Left cardiac atrium (tissue), 4 donors: ENCODE data around the gene SUGCT. TPM values are rescaled to one million over a fixed set of nuclear protein-coding genes. Genes with fewer than 3 reads are reported as not detected.
"Not testable (repeated sequence)": the region's sequence is repeated elsewhere in the genome, so short reads cannot be mapped to it uniquely, and the experiment has no call there.

ENCODE experiments used
- ATAC-seq, 2 donors: fragments of 200-7000 bp; cut with Tn5 transposase; one replicate each; pipeline ENCODE4 v1.9.1; 2020; ENCODE audit warnings: mild to moderate bottlenecking in 2 of 2, moderate library complexity in 2 of 2
- DNase-seq: peaks from one replicate; pipeline ENCODE4 v3.0.0-alpha.2; 2020
- intact Hi-C, 2 donors: fragments of 100-400 bp; cut with DNase I; formaldehyde crosslinking; loops; one replicate each; pipeline versions ENCODE4 v1.14.1 to v1.15.1; 2022 to 2023
- long read RNA-seq: library from polyadenylated mRNA; unstranded; transcript quantifications from one replicate; pipeline ENCODE4 v2.0.0, GENCODE V29; 2021
- total RNA-seq, 2 donors: library from RNA; stranded (reverse); fragmentation: NEBNext Ultra II Directional; extraction: Animal tissue kit (Norgen Biotek cat#: 25700); gene quantifications; one replicate each; pipeline ENCODE4 v1.2.1, GENCODE V29; 2021
- donor health status: DM: no; HTN: yes; CAD: no.
- donor health status: DM: no; HTN: yes; CAD: no; lungs with severe emphysema.
- donor health status: DM: yes; HTN: yes; CAD: no.
- donor health status: Dilated cardiomyopathy.

The SUGCT gene
- total RNA-seq = 1 to 10 TPM; 4.1 to 4.4 TPM
- long read RNA-seq, partial matches to known transcripts = 0 of 2 reads
- long read RNA-seq, other reads (novel, unspliced or antisense) = 1 of 2 reads

DNA sequence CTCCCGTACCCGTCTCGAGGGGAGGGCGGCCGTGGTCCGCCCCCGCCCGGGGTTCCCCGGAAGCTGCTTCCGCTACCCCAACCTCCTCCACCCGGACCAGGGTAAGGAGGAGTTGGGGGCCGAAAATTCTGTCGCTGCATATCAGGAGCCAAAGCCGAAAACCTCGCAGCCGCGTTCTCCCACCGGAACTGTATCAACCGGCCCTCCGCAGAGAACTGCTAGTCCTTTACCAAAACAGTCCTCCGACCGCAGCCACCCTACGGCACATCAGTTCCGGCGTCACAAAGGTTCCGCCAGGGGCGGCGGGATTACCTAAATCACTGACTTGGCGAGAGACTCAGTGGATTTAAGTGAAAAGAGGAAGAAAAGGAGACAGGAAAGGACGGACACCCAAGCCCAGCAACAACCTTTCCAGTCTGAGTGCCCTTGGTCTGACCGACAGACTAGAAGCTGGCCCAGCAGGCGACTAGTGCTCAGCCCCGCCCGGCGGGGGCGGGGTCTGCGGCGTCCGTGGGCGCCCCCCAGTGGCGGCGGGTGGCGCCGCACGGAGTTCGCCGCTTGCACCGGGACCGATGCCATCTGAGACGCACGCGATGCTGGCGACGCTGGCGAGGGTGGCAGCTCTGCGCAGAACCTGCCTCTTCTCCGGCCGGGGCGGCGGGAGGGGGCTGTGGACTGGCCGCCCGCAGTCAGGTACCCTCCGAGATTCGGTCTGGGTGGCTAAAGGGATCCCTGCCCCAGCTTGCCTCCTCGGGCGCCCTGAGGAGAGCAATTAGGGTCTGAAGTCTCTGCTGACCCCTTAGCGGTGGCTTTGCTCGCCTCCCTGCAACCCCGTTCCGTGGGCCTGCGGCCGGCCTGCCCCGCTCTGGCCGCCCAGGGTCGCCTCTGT, at the start of gene SUGCT, which contains the start of gene MPLKIP:
TSS of gene SUGCT (plus strand) at position 578 of the 889 bp plus-strand sequence.
TSS of gene MPLKIP (minus strand) at position 195 of the 889 bp plus-strand sequence. CDS start at position 140, 55 bp downstream.
- peak; percentile 87 for DNase-seq
- ATAC-seq = peak; percentile 96 to 97
- intact Hi-C loops = loop anchor here in 1 of 2 donors (5.0 kb wide), 1 partner anchor 237 kb away; no protein-coding TSS in a partner anchor

DNA sequence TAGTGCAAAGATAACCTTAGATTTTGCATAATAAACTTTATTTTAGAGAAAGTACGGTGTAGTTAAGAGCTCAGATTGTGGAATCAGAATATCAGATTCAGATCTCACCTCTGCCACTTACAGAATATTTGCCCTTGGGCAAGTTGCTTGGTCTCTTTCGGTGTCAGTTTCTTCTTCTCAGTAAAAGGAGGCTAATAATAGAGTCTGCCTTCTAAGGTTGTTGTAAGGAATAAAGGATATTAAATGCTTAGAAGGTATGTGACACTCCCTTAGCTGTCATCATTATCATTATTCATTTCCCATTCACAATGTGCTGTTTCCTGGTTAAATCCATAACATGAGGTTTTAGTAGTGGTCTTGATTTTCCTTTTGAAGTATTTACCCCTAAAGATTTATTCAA, 42.6 kb upstream of the SUGCT start:
- ATAC-seq = no peak

DNA sequence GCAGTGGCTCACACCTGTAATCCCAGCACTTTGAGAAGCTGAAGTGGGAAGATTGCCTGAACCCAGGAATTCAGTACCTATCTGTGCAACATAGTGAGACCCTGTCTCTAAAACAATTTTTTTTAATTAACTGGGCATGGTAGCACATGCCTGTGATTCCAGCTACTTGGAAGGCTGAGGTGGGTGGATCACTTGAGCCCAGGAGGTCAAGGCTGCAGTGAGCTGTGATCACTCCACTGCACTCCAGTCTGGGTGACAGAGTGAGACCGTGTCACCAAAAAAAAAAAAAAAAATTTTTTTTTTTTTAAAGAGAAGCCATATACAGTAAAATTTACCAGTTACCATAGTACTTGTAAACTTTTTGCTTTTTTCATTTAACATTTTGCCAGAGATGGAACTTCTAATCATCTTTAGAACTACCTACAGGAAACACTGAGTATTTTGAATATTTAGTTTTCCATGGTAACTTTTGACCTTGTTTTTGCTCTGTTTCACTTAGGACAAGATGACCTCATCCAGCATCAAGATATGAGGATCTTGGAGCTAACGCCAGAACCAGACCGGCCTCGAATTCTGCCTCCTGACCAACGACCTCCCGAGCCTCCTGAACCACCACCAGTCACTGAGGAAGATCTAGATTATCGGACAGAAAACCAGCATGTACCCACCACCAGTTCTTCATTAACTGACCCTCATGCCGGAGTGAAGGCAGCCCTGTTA, 41.0 kb upstream of the SUGCT start:
- DNase-seq = no peak

More for the DNA sequence above, 42.6 kb upstream of the SUGCT start:
- no peak for DNase-seq
- intact Hi-C loops = no loop called here

DNA sequence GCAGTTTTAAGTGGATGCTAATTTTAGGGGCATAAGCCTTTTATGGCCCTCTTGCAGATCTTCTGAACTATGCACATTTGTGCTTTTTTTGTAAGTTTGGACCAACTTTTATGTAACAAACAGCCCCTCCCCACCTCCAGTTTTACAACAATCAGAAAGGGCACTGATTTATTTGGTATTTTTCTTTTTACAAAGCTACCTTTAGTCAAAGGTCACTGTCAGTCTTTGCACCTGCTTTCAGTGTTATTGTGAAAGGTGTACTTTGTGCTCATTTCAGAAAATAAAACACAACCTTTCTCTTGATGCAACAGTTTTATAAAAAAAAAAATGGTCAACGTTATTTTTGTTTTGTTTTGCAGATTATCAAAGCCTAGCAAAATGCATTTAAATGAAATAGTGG, 39.6 kb upstream of the SUGCT start:
- ATAC-seq = no peak
- no peak for DNase-seq
- intact Hi-C loops = no loop called here

More for the DNA sequence above, 41.0 kb upstream of the SUGCT start:
- ATAC-seq = no peak
- intact Hi-C loops = no loop called here

DNA sequence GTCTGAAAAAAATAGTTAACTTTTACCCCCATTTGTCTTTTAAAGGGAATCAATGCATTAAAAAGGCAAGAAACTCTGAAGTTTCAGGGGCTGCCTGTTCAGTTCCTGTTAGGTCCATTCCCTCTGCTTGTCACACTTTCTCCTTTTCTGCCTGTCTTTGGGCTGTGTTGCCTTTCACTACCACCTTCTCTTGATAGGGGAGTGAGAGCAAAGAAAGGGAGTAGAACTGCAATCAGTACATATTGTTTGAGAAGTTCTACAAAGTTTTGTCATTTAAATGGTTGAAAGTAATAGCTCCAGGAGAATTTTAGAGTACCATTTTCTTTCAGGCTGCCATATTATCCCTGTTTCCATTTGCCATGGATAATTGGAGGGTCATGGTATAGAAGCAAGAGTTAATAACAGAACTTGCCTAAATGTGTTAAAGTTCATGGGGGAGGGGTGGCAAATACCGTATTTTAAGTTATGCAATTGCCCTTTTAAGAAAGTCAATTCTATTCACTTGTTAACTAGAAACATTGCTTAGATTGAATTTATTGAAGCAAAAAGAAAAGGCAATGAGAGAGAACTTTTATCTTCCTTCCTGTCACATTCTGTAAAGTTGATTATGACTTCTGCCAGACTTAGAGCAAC, 39.0 kb upstream of the SUGCT start:
- intact Hi-C loops = no loop called here
- ATAC-seq = no peak
- no peak for DNase-seq

DNA sequence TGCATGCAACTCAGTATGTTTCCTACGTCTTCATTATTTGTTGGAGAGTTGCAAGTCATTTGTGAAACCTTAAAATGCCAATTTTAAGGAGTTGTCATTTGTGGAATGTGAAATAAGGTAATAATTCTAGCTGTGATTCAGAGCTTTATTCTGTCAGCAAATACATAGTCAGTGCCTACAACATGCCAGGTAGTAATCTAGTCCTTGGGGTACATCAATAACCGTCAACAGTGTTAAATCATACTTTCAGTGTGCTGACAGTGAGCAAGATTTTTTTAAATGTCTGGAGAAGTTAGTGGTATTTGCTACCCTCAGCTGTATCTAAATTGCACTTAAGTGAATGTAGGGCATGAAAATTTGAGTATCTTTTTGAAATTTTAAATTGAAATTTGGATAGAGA, 37.1 kb upstream of the SUGCT start:
- DNase-seq (no peak), ATAC-seq (no peak)
- intact Hi-C loops = no loop called here

DNA sequence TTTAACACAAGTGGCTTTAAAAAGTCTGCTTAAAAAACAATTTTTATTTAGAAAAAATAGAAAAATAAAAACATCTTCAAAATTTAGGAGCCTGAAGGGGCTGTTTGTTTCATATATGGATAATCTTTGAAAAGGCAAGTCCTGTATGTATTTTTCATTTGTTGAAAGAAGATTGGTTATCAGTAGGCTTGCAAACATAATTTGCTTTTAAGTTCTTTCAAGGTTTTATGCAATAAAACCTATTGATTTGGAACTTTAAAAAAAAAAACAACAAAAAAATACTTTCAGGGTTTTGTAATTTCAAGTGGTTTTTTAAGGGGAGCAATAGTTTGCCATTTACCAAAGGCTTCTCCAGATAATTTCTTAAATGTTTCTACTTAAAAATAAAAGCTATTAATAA, 36.0 kb upstream of the SUGCT start:
- intact Hi-C loops = no loop called here
- ATAC-seq = no peak
- DNase-seq = no peak

DNA sequence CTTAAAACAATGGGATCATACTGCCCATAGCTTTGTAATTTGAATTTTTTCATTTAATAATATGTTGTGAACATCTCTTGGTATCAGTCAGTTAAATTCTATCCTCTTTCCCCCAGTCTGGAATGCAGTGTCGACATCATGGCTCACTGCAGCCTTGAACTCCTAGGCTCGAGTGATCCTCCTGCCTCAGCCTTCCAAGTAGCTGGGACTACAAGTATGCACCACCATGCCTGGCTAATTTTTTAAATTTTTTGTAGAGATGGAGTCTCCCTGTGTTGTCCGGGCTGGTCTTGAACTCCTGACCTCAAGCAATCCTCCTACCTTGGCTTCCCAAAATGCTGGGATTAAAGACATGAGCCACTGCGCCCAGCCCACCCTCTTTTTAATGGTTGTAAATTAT, 35.0 kb upstream of the SUGCT start:
- intact Hi-C loops = no loop called here
- ATAC-seq (no peak), DNase-seq (no peak)

DNA sequence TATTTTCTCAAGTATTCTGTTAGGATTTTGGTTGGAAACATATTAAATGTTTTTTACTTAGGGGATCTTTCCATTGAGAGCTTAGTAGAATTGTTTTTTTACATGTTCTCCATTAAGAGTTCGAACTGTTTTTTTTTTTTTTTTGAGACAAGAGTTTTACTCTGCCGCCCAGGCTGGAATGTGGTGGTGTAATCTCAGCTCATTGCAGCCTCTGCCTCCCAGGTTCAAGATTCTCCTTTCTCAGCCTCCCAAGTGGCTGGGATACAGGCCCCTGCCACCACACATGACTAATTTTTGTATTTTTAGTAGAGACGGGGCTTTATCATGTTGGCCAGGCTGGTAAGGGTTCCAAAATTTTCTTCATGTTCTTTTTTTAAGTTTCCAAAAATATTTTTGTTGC, 33.6 kb upstream of the SUGCT start:
- intact Hi-C loops = no loop called here
- DNase-seq = no peak
- ATAC-seq = no peak

DNA sequence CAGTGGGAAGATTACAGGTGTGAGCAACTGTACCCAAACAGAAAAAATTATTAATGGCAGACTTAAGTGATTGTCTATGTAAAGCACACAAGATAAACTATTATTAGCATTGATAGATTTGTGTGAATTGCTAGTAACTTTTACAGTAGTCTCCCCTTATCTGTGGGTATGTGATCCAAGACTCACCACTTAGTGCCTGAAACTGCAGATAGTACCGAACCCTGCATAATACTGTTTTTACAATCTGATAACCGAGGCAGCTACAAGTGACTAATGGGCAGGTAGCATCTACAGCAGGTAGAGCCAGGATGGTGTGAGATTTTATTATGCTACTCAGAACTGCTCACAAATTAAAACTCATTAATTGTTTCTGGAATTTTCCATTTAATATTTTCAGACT, 31.9 kb upstream of the SUGCT start:
- DNase-seq (no peak), ATAC-seq (no peak)
- intact Hi-C loops = no loop called here

DNA sequence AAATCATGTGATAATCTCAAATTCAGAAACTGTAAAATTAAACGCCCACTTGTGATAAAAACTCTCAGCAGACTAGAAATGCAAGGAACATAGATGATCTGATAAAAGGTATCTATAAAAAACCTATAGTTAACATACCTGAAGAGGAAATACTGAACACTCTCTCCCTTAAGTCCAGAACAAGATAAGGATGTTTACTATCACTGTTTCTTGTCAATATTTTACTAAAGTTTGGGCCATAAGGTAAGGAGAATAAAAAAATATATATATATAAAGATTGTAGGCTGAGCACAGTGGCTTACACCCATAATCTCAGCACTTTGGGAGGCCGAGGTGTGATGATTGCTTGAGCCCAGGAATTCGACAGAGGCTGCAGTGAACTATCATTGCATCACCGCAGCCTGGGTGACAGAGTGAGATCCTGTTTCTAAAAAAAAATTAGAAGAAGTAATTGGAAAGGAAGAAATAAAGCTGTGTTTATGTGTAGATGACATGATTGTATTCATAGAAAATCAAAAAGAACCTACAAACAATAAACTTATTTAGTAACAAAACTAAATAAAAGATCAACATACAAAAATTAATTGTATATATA, 28.8 kb upstream of the SUGCT start:
- ATAC-seq (no peak), DNase-seq (no peak)
- intact Hi-C loops = no loop called here

DNA sequence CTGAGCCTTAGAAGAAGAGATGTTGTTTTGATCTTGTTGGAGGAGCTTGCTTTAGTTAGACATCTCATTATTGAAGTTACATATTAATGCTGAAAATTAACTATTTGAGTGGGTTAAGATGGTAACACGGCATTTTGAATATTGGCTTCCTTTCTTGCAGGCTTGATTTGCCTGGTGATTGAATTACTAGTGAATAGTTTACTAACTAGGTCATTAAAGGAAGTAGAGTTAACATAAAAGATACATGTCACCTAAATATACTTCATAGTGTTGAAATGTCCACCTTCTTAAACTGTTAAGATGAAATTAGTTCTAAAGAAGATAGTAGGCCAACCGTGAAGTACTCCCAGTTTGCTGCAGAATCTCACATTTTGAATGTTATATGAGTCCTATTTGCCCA, 18.9 kb upstream of the SUGCT start:
- intact Hi-C loops = no loop called here
- ATAC-seq (no peak), DNase-seq (no peak)

DNA sequence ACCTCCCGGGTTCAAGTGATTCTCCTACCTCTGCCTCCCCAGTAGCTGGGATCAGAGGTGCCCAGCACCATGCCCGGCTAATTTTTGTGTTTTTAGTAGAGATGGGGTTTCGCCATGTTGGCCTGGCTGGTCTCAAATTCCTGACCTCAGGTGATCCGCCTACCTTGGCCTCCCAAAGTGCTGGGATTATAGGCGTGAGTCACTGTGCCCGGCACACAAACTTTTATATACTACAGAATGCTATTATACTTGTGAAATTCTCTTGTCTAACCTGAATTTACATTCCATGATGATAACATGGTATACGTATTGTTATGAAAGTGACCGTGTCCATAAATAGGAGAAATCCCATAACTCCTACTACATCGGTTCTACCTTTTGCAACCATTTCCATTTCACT, 17.6 kb upstream of the SUGCT start:
- ATAC-seq, DNase-seq, intact Hi-C loops: not testable (repeated sequence)

DNA sequence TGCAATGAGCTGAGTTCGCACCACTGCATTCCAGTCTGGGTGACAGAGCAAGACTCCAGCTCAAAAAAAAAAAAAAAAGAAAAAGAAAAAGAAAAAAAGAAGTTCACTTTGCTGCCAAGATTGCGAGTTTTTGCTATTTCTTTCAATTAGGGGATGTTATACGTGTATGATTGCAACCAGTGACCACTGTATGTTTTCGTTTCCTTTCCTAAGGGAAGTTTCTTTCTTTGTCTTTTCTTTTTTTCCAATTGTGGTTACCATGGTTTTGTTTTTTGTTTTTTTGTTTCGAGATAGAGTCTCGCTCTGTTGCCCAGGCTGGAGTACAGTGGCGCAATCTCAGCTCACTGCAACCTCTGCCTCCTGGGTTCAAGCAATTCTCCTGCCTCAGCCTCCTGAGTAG, 16.6 kb upstream of the SUGCT start:
- intact Hi-C loops, ATAC-seq, DNase-seq: not testable (repeated sequence)

DNA sequence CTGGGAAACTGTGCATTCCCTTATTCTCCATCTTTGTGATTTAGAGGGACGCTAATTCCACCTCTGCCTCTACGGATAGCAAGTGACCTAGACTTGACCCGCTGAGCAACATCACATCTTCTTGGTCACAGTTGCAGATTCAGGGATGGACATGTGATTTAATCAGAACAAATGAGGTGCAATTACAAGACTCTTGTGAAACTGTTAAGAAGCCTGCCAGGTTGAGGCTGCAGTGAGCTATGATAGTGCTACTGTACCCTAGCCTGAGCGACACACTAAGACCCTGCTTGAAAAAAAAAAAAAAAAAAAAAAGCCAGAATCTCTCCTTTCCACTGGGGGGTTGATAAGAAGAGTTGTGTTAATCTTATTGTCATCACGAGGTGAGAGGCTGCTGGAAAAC, 14.8 kb upstream of the SUGCT start:
- intact Hi-C loops = no loop called here
- no peak for ATAC-seq
- no peak for DNase-seq

DNA sequence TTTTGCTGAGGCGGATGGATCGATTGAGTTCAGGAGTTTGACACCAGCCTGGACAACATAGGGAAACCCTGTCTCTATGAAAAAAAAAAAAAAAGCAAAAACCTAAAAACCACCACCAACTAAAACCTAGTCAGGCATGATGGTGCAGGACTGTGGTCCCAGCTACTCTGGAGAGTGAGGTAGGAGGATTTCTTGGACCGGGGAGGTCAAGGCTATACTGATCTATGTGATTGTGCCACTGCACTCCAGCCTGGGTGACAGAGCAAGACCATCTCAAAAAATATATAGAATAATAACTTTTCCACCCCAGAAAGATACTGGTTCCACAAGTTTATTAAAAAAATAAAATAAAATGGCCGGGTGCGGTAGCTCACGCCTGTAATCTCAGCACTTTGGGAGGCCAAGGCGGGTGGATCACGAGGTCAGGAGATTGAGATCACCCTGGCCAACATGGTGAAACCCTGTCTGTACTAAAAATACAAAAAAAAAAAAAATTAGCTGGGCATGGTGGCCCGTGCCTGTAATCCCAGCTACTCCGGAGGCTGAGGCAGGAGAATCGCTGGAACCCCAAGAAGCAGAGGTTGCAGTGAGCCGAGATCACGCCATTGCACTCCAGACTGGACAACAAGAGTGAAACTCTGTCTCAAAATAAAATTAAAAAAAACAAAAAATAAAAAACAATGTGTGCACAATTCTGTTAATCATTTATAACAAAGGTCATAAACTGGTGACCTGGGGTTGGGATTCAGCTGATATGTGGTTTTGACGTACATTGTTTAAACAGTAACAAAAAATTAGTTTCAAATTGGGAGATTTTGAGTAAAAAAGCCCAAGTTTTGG, 12.5 kb upstream of the SUGCT start:
- DNase-seq, intact Hi-C loops, ATAC-seq: not testable (repeated sequence)

DNA sequence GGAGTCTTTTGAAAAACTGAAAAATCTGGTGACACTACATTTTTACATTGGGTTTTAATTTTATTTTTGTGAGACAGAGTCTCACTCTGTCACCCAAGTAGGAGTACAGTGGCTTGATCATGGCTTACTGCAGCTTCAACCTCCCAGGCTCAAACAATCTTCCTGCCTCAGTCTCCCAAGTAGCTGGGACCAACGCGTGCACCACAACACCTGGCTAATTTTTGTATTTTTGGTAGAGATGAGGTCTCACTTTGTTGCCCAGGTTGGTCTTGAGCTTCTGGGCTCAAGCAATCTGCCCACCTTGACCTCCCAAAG, 11.9 kb upstream of the SUGCT start:
- DNase-seq = no peak
- no peak for ATAC-seq
- intact Hi-C loops = no loop called here
